ENCODE measurements around the gene KLHL3. TPM values are rescaled to one million over a fixed set of nuclear protein-coding genes. Genes with fewer than 3 reads are reported as not detected.

Gene KLHL3
- total RNA-seq, 2 donors from 2014 or later = 3.3 to 5.7 TPM

GRCh38 chr5:137619191-137619870 is 116.6 kb downstream of the KLHL3 start:
- H3K27ac ChIP-seq = no peak overlapping the region
- peaks cover 13% of the 10 kb centered on the region for H3K4me1 ChIP-seq
- intact Hi-C loops (cut with DNase I) = no loop called here
- 64 to 66% methylated on average over 12 of the region's 12 CpGs for WGBS, 2 donors
- H3K4me3 ChIP-seq = no peak overlapping the region
- no peaks in the 10 kb centered on the region for H3K27me3 ChIP-seq
- no peaks in the 10 kb centered on the region for H3K9me3 ChIP-seq
- no peak for ATAC-seq
- H3K36me3 ChIP-seq (replicated peaks in 1 of 2; ENCODE audit: insufficient read depth in 1 of 2, low read depth in 2 of 2) = no peaks in the 10 kb centered on the region
- DNase-seq = peak; percentile 25 to 49 (median 32)
- TF ChIP-seq, protein P1, sequence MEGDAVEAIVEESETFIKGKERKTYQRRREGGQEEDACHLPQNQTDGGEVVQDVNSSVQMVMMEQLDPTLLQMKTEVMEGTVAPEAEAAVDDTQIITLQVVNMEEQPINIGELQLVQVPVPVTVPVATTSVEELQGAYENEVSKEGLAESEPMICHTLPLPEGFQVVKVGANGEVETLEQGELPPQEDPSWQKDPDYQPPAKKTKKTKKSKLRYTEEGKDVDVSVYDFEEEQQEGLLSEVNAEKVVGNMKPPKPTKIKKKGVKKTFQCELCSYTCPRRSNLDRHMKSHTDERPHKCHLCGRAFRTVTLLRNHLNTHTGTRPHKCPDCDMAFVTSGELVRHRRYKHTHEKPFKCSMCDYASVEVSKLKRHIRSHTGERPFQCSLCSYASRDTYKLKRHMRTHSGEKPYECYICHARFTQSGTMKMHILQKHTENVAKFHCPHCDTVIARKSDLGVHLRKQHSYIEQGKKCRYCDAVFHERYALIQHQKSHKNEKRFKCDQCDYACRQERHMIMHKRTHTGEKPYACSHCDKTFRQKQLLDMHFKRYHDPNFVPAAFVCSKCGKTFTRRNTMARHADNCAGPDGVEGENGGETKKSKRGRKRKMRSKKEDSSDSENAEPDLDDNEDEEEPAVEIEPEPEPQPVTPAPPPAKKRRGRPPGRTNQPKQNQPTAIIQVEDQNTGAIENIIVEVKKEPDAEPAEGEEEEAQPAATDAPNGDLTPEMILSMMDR (IDR thresholded peaks at IDR 0.05) = no peak
- TF ChIP-seq POLR2A (IDR thresholded peaks at IDR 0.05) = no peak

DNA sequence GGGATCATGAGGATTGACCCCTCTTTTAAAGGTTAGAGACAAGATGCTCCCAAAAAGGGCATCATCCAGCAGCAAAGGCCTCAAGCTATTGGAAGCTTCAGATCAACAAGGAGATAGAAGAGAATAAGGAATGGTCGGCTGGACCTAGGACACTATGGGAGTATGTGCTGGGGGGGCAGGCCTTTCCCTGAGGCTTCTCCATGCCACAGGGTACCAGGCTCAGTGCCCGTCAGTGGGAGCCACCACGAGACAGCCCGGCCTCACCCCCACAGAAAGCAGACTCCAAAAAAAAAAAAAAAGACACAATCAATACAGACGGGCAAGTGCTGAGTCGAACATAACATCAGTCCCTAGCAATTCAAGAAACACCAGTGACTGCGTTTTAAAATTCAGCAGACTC is 117.4 kb downstream of the KLHL3 start:
- intact Hi-C loops (cut with DNase I) = no loop called here
- ATAC-seq (no peak), DNase-seq (no peak)
- H3K9me3 ChIP-seq = no peaks in the 10 kb centered on the region
- no peak overlapping the region for H3K27ac ChIP-seq
- no peaks in the 10 kb centered on the region for H3K27me3 ChIP-seq
- 66 to 86% methylated on average over 7 of the region's 7 CpGs for WGBS, 2 donors
- H3K4me3 ChIP-seq = no peak overlapping the region
- no peaks in the 10 kb centered on the region for H3K36me3 ChIP-seq (replicated peaks in 1 of 2; ENCODE audit: insufficient read depth in 1 of 2, low read depth in 2 of 2)
- H3K4me1 ChIP-seq = peaks cover 13% of the 10 kb centered on the region
- TF ChIP-seq, protein P1 (IDR thresholded peaks at IDR 0.05) = no peak
- no peak for TF ChIP-seq POLR2A (IDR thresholded peaks at IDR 0.05)

DNA sequence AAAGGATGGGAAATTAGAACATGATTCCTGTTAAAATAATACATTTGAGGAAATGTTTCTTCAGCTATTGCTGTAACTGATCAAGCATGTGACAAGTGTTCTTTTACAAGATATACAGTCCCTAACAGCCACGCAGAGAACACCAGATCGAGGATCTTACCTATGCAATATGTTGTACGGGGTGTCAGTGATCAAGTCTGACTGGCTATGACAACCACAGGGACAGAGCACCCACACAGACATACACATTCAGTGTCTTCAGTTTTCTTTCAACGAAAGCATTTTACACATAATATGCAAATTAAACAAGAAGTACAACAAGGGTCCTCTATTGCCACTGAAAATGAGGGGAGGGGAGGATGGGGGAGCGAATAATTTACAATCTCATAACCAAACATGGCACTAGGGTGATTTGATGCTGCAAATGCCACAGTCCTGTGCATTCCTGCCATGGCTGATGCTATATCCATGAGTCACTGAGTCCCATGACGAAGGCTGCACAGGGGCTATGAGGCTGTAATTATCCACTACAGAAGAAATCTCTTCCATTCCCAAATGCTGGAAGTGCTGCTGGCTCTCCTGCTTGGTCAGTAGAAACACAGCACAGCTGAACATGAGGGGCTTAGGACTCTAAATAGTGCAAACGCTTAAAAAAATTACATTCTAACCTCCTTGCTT is 118.2 kb downstream of the KLHL3 start:
- no peaks in the 10 kb centered on the region for H3K36me3 ChIP-seq (replicated peaks in 1 of 2; ENCODE audit: insufficient read depth in 1 of 2, low read depth in 2 of 2)
- ATAC-seq (no peak), DNase-seq (no peak)
- H3K4me3 ChIP-seq = no peak overlapping the region
- TF ChIP-seq POLR2A (IDR thresholded peaks at IDR 0.05) = no peak
- TF ChIP-seq, protein P1 (IDR thresholded peaks at IDR 0.05) = no peak
- no peak overlapping the region for H3K27ac ChIP-seq
- WGBS, 2 donors = 83 to 92% methylated on average over 7 of the region's 7 CpGs
- intact Hi-C loops (cut with DNase I) = no loop called here
- peaks cover 7% of the 10 kb centered on the region for H3K4me1 ChIP-seq
- no peaks in the 10 kb centered on the region for H3K27me3 ChIP-seq
- H3K9me3 ChIP-seq = no peaks in the 10 kb centered on the region

- H3K27ac ChIP-seq = no peak overlapping the region
- 69 to 79% methylated on average over 4 to 5 of the region's 5 CpGs for WGBS, 2 donors
- H3K4me3 ChIP-seq = no peak overlapping the region
- DNase-seq (no peak), ATAC-seq (peak; percentile 28)
- H3K4me1 ChIP-seq = no peaks in the 10 kb centered on the region
- intact Hi-C loops (cut with DNase I) = no loop called here
- no peaks in the 10 kb centered on the region for H3K36me3 ChIP-seq (replicated peaks in 1 of 2; ENCODE audit: insufficient read depth in 1 of 2, low read depth in 2 of 2)
- H3K9me3 ChIP-seq = no peaks in the 10 kb centered on the region
- TF ChIP-seq, protein P1 (IDR thresholded peaks at IDR 0.05) = no peak
- TF ChIP-seq POLR2A (IDR thresholded peaks at IDR 0.05) = no peak
- no peaks in the 10 kb centered on the region for H3K27me3 ChIP-seq
These were observed 119.8 kb downstream of the KLHL3 start for GRCh38 chr5:137616046-137616445.

Measured in body of pancreas (tissue), 4 donors.